Measurements from ENCODE around the gene ZNF787. TPM values are rescaled to one million over a fixed set of nuclear protein-coding genes. Genes with fewer than 3 reads are reported as not detected.

Gene ZNF787
- total and polyA plus RNA-seq, 2 of the 13 experiments (the other 11 are each of a cell fraction or from before 2014, with no cell fraction given) = 15.1 to 42.8 TPM

DNA sequence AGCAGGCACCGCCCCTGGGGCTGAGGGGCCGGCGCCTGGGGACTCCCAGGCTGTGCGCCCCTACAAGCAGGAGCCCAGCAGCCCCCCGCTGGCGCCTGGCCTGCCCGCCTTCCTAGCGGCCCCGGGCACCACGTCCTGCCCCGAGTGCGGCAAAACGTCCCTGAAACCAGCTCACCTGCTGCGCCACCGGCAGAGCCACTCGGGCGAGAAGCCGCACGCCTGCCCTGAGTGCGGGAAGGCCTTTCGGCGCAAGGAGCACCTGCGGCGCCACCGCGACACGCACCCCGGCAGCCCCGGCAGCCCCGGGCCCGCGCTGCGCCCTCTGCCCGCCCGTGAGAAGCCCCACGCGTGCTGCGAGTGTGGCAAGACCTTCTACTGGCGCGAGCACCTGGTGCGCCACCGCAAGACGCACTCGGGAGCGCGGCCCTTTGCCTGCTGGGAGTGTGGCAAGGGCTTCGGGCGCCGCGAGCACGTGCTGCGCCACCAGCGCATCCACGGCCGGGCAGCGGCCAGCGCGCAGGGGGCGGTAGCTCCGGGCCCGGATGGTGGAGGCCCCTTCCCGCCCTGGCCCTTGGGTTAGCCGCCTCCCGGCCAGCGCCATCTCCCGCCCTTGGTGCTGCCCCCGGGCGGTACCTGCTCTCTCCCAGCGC is 38.7 kb upstream of the ZNF787 start:
- Histone ChIP-seq H3K27ac (ENCODE audit: extremely low read length, insufficient read depth, low read length) (no peak overlapping the region), H4K20me1 (ENCODE audit: insufficient read depth, low read length) (no peaks in the 10 kb centered on the region), H3K9ac (ENCODE audit: insufficient read depth, low read depth, low read length) (no peak overlapping the region), H3K4me3 (replicated peaks in 1 of 3; ENCODE audit: insufficient read depth in 1 of 3, low read depth in 2 of 3, low read length in 3 of 3) (no peak overlapping the region), H3K79me2 (ENCODE audit: insufficient read depth, low read length) (peaks cover 3% of the 10 kb centered on the region), H3K4me2 (ENCODE audit: low read depth, low read length) (no peak overlapping the region), H3K27me3 (ENCODE audit: control insufficient read depth in 1 of 2, insufficient read depth in 2 of 2, low read length in 2 of 2) (no peaks in the 10 kb centered on the region), H3K9me3 (ENCODE audit: low read length) (no peaks in the 10 kb centered on the region), H2AFZ (ENCODE audit: low read length) (no peak overlapping the region), H3K4me1 (ENCODE audit: insufficient read depth, low read length) (peaks cover 3% of the 10 kb centered on the region), H3K36me3 (replicated peaks in 1 of 2; ENCODE audit: control insufficient read depth in 1 of 2, insufficient read depth in 2 of 2, low read length in 2 of 2) (peaks cover 14 to 40% of the 10 kb centered on the region in 2 experiments)
- TF ChIP-seq HNRNPLL (IDR thresholded peaks at IDR 0.05; ENCODE audit: low read depth, low read length, poor library complexity, severe bottlenecking) (peak; percentile 34), AGO2 (optimal IDR thresholded peaks at IDR 0.05; ENCODE audit: low read depth, low read length) (peak; percentile 88), STAT5B (CRISPR knock-in tag; IDR thresholded peaks at IDR 0.05) (no peak), AGO1 (IDR thresholded peaks at IDR 0.05; ENCODE audit: low read depth, low read length, poor library complexity, severe bottlenecking) (no peak), RBFOX2 (IDR thresholded peaks at IDR 0.05; ENCODE audit: low read depth, low read length) (peak; percentile 69; the same call in 1 of the 2 replicates), NR2C2 (CRISPR knock-in tag; IDR thresholded peaks at IDR 0.05; ENCODE audit: borderline replicate concordance) (no peak)
- BruUV-seq (replicated peaks) = no TSS peak
- WGBS (ENCODE audit: low lambda C conversion rate) = 95% methylated on average over 58 of the region's 69 CpGs
- FAIRE-seq = no peak
- intact Hi-C loops (cut with micrococcal nuclease; ENCODE audit: unreplicated experiment) = no loop called here
- in situ Hi-C loops (cut with HindIII; ENCODE audit: extremely low pct_ligation_motif_present, low pct_unique_long_range_greater_than_20kb) = loop anchor here (5.0 kb wide), 1 partner anchor 62 kb away; no protein-coding TSS in a partner anchor
- ATAC-seq = no peak
- CTCF ChIA-PET (ENCODE audit: low intra/inter-chr PET ratio, low total read pairs) = no interaction called here
- POLR2A ChIA-PET = interaction anchor here (2.3 kb wide), 1 partner anchor 17 kb away, joined by 13 read pairs; no protein-coding TSS in a partner anchor
- DNase-seq (ENCODE audit: low spot score) = no peak

GRCh38 chr19:56159009-56159559 is 38.0 kb upstream of the ZNF787 start:
- FAIRE-seq = no peak
- no TSS peak for BruUV-seq (replicated peaks)
- TF ChIP-seq IKZF4 (CRISPR knock-in tag; IDR thresholded peaks at IDR 0.05; ENCODE audit: borderline replicate concordance, low read depth, not compliant biosample characterization) = no peak
- TF ChIP-seq ZBTB38 (CRISPR knock-in tag; IDR thresholded peaks at IDR 0.05) = no peak
- TF ChIP-seq ATAD3A (CRISPR knock-in tag; IDR thresholded peaks at IDR 0.05) = no peak
- TF ChIP-seq ZBTB10 (CRISPR knock-in tag; IDR thresholded peaks at IDR 0.05; ENCODE audit: borderline replicate concordance) = no peak
- TF ChIP-seq, protein P1, sequence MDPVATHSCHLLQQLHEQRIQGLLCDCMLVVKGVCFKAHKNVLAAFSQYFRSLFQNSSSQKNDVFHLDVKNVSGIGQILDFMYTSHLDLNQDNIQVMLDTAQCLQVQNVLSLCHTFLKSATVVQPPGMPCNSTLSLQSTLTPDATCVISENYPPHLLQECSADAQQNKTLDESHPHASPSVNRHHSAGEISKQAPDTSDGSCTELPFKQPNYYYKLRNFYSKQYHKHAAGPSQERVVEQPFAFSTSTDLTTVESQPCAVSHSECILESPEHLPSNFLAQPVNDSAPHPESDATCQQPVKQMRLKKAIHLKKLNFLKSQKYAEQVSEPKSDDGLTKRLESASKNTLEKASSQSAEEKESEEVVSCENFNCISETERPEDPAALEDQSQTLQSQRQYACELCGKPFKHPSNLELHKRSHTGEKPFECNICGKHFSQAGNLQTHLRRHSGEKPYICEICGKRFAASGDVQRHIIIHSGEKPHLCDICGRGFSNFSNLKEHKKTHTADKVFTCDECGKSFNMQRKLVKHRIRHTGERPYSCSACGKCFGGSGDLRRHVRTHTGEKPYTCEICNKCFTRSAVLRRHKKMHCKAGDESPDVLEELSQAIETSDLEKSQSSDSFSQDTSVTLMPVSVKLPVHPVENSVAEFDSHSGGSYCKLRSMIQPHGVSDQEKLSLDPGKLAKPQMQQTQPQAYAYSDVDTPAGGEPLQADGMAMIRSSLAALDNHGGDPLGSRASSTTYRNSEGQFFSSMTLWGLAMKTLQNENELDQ (CRISPR knock-in tag; IDR thresholded peaks at IDR 0.05; ENCODE audit: borderline replicate concordance) = no peak
- no peak for TF ChIP-seq BHLHE40 (IDR thresholded peaks at IDR 0.05; ENCODE audit: low read length)
- 0 out of 2 replicates have a peak, but pooled peaks have one; percentile 52 for TF ChIP-seq IKZF1 (IDR thresholded peaks at IDR 0.05)

More at GRCh38 chr19:56159009-56159559, 38.0 kb upstream of the ZNF787 start:
- no peak for ATAC-seq
- peaks cover 18 to 46% of the 10 kb centered on the region in 2 experiments for H3K36me3 ChIP-seq (replicated peaks in 1 of 2; ENCODE audit: control insufficient read depth in 1 of 2, insufficient read depth in 2 of 2, low read length in 2 of 2)
- no peaks in the 10 kb centered on the region for H3K27me3 ChIP-seq (ENCODE audit: control insufficient read depth in 1 of 2, insufficient read depth in 2 of 2, low read length in 2 of 2)
- H3K9ac ChIP-seq (ENCODE audit: insufficient read depth, low read depth, low read length) = no peak overlapping the region
- no peaks in the 10 kb centered on the region for H4K20me1 ChIP-seq (ENCODE audit: insufficient read depth, low read length)
- WGBS (ENCODE audit: low lambda C conversion rate) = 96% methylated on average over 9 of the region's 9 CpGs
- H3K27ac ChIP-seq (ENCODE audit: extremely low read length, insufficient read depth, low read length) = no peak overlapping the region
- ChIA-PET CTCF (ENCODE audit: low intra/inter-chr PET ratio, low total read pairs) (no interaction called here), POLR2A (no interaction called here)
- H3K9me3 ChIP-seq (ENCODE audit: low read length) = no peaks in the 10 kb centered on the region
- no peak for DNase-seq (ENCODE audit: low spot score)
- peaks cover 3% of the 10 kb centered on the region for H3K79me2 ChIP-seq (ENCODE audit: insufficient read depth, low read length)
- intact Hi-C loops (cut with micrococcal nuclease; ENCODE audit: unreplicated experiment) = no loop called here
- H2AFZ ChIP-seq (ENCODE audit: low read length) = no peak overlapping the region
- H3K4me3 ChIP-seq (replicated peaks in 1 of 3; ENCODE audit: insufficient read depth in 1 of 3, low read depth in 2 of 3, low read length in 3 of 3) = no peak overlapping the region
- peaks cover 9% of the 10 kb centered on the region for H3K4me1 ChIP-seq (ENCODE audit: insufficient read depth, low read length)
- in situ Hi-C loops (cut with HindIII; ENCODE audit: extremely low pct_ligation_motif_present, low pct_unique_long_range_greater_than_20kb) = no loop called here
- no peak overlapping the region for H3K4me2 ChIP-seq (ENCODE audit: low read depth, low read length)

Data from HepG2 (cell line).